ENCODE data around the gene RPS24. TPM values are rescaled to one million over a fixed set of nuclear protein-coding genes. Genes with fewer than 3 reads are reported as not detected.

Gene RPS24
- total and polyA plus RNA-seq, 10 of the 15 experiments (the other 5 are each of a cell fraction or from before 2014, with no cell fraction given): 1,343 to 7,285 (median 2,230) TPM

GRCh38 chr10:78033637-78034470, at the start of gene RPS24 (continued):
- TF ChIP-seq PML (IDR thresholded peaks at IDR 0.05; ENCODE audit: low read length) (peak; percentile 98), CHD2 (IDR thresholded peaks at IDR 0.05; ENCODE audit: borderline replicate concordance, low read depth, low read length) (no peak; the same call in 1 of the 2 replicates), ZBTB11 (CRISPR knock-in tag; IDR thresholded peaks at IDR 0.05) (no peak), EZH2 (IDR thresholded peaks at IDR 0.05; ENCODE audit: borderline replicate concordance, control insufficient read depth, low read depth, low read length) (no peak), BHLHE40 (IDR thresholded peaks at IDR 0.05; ENCODE audit: borderline replicate concordance in 1 of 2, low read depth in 2 of 2, low read length in 1 of 2) (peak in 1 of 2 experiments; percentile 74; a peak in 1 of 4 replicates), SREBF2 (IDR thresholded peaks at IDR 0.05; ENCODE audit: low read length) (no peak), NRF1 (conservative IDR thresholded peaks at IDR 0.05; ENCODE audit: low read depth, low read length) (no peak), E2F8 (IDR thresholded peaks at IDR 0.05; ENCODE audit: low read depth, partially characterized antibody) (no peak), CBX3 (IDR thresholded peaks at IDR 0.05; ENCODE audit: borderline replicate concordance, low read depth) (no peak), NFYB (IDR thresholded peaks at IDR 0.05; ENCODE audit: insufficient read depth, low read depth, low read length) (peak; percentile 88)
- TF ChIP-seq, protein P1, sequence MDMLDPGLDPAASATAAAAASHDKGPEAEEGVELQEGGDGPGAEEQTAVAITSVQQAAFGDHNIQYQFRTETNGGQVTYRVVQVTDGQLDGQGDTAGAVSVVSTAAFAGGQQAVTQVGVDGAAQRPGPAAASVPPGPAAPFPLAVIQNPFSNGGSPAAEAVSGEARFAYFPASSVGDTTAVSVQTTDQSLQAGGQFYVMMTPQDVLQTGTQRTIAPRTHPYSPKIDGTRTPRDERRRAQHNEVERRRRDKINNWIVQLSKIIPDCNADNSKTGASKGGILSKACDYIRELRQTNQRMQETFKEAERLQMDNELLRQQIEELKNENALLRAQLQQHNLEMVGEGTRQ (IDR thresholded peaks at IDR 0.05; ENCODE audit: borderline replicate concordance, low read depth, low read length): no peak
- TF ChIP-seq, protein P2, sequence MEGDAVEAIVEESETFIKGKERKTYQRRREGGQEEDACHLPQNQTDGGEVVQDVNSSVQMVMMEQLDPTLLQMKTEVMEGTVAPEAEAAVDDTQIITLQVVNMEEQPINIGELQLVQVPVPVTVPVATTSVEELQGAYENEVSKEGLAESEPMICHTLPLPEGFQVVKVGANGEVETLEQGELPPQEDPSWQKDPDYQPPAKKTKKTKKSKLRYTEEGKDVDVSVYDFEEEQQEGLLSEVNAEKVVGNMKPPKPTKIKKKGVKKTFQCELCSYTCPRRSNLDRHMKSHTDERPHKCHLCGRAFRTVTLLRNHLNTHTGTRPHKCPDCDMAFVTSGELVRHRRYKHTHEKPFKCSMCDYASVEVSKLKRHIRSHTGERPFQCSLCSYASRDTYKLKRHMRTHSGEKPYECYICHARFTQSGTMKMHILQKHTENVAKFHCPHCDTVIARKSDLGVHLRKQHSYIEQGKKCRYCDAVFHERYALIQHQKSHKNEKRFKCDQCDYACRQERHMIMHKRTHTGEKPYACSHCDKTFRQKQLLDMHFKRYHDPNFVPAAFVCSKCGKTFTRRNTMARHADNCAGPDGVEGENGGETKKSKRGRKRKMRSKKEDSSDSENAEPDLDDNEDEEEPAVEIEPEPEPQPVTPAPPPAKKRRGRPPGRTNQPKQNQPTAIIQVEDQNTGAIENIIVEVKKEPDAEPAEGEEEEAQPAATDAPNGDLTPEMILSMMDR (IDR thresholded peaks at IDR 0.05 in 2 of 3, conservative IDR thresholded peaks at IDR 0.05 in 1 of 3; ENCODE audit: control insufficient read depth in 2 of 3, extremely low read depth in 1 of 3, insufficient read depth in 1 of 3, low read depth in 3 of 3, low read length in 3 of 3): no peak
- TF ChIP-seq, protein P3, sequence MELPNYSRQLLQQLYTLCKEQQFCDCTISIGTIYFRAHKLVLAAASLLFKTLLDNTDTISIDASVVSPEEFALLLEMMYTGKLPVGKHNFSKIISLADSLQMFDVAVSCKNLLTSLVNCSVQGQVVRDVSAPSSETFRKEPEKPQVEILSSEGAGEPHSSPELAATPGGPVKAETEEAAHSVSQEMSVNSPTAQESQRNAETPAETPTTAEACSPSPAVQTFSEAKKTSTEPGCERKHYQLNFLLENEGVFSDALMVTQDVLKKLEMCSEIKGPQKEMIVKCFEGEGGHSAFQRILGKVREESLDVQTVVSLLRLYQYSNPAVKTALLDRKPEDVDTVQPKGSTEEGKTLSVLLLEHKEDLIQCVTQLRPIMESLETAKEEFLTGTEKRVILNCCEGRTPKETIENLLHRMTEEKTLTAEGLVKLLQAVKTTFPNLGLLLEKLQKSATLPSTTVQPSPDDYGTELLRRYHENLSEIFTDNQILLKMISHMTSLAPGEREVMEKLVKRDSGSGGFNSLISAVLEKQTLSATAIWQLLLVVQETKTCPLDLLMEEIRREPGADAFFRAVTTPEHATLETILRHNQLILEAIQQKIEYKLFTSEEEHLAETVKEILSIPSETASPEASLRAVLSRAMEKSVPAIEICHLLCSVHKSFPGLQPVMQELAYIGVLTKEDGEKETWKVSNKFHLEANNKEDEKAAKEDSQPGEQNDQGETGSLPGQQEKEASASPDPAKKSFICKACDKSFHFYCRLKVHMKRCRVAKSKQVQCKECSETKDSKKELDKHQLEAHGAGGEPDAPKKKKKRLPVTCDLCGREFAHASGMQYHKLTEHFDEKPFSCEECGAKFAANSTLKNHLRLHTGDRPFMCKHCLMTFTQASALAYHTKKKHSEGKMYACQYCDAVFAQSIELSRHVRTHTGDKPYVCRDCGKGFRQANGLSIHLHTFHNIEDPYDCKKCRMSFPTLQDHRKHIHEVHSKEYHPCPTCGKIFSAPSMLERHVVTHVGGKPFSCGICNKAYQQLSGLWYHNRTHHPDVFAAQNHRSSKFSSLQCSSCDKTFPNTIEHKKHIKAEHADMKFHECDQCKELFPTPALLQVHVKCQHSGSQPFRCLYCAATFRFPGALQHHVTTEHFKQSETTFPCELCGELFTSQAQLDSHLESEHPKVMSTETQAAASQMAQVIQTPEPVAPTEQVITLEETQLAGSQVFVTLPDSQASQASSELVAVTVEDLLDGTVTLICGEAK (IDR thresholded peaks at IDR 0.05; ENCODE audit: borderline replicate concordance): no peak

All from GM12878 (cell line).